ENCODE data around the gene CELF3.

GRCh38 chr1:151739590-151740355 lies 23.2 kb upstream of the CELF3 start:
- TF ChIP-seq ZNF232 (CRISPR knock-in tag; IDR thresholded peaks at IDR 0.05; ENCODE audit: borderline replicate concordance), result no peak
- TF ChIP-seq ARID2 (CRISPR knock-in tag; IDR thresholded peaks at IDR 0.05; ENCODE audit: borderline replicate concordance), result no peak
- TF ChIP-seq MTA3 (CRISPR knock-in tag; IDR thresholded peaks at IDR 0.05), result no peak
- no peak for TF ChIP-seq MATR3 (CRISPR knock-in tag; IDR thresholded peaks at IDR 0.05)
- no peak for TF ChIP-seq NFYB (CRISPR knock-in tag; IDR thresholded peaks at IDR 0.05)
- no peak for TF ChIP-seq EP300 (IDR thresholded peaks at IDR 0.05; ENCODE audit: low read depth in 2 of 2, low read length in 2 of 2)
- TF ChIP-seq EP300 (CRISPR knock-in tag; IDR thresholded peaks at IDR 0.05; ENCODE audit: borderline replicate concordance), result no peak
- TF ChIP-seq ATF2 (CRISPR knock-in tag; IDR thresholded peaks at IDR 0.05), result no peak
- TF ChIP-seq ZNF274 (CRISPR knock-in tag; IDR thresholded peaks at IDR 0.05), result no peak
- TF ChIP-seq CBX5 (CRISPR knock-in tag; IDR thresholded peaks at IDR 0.05; ENCODE audit: borderline replicate concordance), result no peak
- TF ChIP-seq KAT7 (CRISPR knock-in tag; IDR thresholded peaks at IDR 0.05; ENCODE audit: borderline replicate concordance), result no peak
- no peak for TF ChIP-seq E2F1 (CRISPR knock-in tag; IDR thresholded peaks at IDR 0.05)
